ENCODE data around the gene PPP1R14D. TPM values are rescaled to one million over a fixed set of nuclear protein-coding genes. Genes with fewer than 3 reads are reported as not detected.

The PPP1R14D gene, protein sequence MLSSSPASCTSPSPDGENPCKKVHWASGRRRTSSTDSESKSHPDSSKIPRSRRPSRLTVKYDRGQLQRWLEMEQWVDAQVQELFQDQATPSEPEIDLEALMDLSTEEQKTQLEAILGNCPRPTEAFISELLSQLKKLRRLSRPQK
- not detected for total RNA-seq
- not detected for polyA plus RNA-seq
- long read RNA-seq, donor 1, result 0 reads
- long read RNA-seq, donor 2, result 0 reads
- long read RNA-seq, donor 3, result 0 reads

DNA sequence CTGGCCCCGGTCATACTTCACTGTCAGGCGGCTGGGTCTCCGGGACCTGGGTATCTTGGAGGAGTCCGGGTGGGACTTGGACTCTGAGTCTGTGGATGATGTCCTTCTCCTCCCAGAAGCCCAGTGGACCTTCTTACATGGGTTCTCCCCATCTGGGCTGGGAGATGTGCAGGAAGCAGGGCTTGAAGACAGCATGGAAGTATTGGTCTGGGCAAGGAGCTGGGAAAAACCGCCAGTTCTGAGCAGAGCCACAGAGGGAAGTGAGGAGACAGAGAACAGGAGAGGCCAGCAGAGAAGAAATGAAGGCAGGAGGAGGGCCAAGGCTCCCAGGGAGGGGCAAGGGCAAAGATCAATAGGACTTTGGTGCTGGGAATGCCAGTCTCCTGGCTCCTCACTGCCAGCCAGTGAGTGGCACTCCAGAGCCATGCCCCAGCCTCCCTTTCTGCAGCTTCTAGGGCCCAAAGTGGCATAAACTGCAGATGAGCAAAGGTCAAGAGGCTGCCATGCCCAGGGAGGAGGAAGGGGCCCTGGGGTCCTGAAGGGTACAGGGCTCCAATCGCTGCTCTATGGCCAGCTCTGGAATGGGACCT is at the start of gene PPP1R14D:
PPP1R14D (minus strand) TSS at position 262 of the 590 bp plus-strand sequence; CDS start at position 195, 67 bp downstream.
- WGBS, 2 donors, result 88 to 89% methylated on average over 6 of the region's 6 CpGs
- DNase-seq (no peak), ATAC-seq (peak in 1 of 8 donors; percentile 29)
- TF ChIP-seq, protein P1, sequence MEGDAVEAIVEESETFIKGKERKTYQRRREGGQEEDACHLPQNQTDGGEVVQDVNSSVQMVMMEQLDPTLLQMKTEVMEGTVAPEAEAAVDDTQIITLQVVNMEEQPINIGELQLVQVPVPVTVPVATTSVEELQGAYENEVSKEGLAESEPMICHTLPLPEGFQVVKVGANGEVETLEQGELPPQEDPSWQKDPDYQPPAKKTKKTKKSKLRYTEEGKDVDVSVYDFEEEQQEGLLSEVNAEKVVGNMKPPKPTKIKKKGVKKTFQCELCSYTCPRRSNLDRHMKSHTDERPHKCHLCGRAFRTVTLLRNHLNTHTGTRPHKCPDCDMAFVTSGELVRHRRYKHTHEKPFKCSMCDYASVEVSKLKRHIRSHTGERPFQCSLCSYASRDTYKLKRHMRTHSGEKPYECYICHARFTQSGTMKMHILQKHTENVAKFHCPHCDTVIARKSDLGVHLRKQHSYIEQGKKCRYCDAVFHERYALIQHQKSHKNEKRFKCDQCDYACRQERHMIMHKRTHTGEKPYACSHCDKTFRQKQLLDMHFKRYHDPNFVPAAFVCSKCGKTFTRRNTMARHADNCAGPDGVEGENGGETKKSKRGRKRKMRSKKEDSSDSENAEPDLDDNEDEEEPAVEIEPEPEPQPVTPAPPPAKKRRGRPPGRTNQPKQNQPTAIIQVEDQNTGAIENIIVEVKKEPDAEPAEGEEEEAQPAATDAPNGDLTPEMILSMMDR (IDR thresholded peaks at IDR 0.05), result no peak
- H3K4me1 ChIP-seq, result no peaks in the 10 kb centered on the region
- no peaks in the 10 kb centered on the region for H3K36me3 ChIP-seq
- H3K9me3 ChIP-seq, result no peaks in the 10 kb centered on the region
- H3K27ac ChIP-seq, result no peak within 1 kb of the TSS
- no peak within 1 kb of the TSS for H3K4me3 ChIP-seq
- peaks cover 0 to 14% (median 0%) of the 10 kb centered on the region in 7 donors for H3K27me3 ChIP-seq
- intact Hi-C loops (cut with DNase I), result no loop called here

DNA sequence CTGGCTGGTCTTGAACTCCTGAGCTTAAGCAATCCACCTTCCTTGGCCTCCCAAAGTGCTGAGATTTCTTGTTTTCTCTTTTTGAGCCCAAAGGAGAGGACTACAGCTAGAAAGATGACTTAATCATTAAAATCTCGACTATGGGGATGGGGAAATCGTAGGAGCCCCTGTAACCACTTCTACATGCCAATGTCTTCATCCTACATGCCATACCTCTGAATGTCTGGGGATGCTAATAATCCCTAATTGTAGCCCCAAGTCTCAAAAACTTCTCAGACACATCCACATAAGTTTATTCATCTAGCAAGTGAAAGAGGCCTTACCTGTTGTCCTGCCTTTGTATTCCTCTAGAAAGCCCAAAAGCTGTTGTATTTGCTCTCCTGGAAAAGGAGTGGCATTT is 49.2 kb upstream of the PPP1R14D start:
- ATAC-seq (no peak), DNase-seq (no peak)
- H3K4me1 ChIP-seq, result peaks cover 0 to 13% (median 6%) of the 10 kb centered on the region in 9 donors
- H3K4me3 ChIP-seq, result no peak overlapping the region
- H3K27ac ChIP-seq, result no peak overlapping the region
- H3K27me3 ChIP-seq, result peaks cover 0 to 25% (median 14%) of the 10 kb centered on the region in 7 donors
- intact Hi-C loops (cut with DNase I), result no loop called here
- no peaks in the 10 kb centered on the region for H3K36me3 ChIP-seq
- peaks cover 0 to 2% (median 0%) of the 10 kb centered on the region in 11 donors for H3K9me3 ChIP-seq
- WGBS, 2 donors, result 67 to 75% methylated on average over 2 of the region's 2 CpGs
- TF ChIP-seq, protein P1 (IDR thresholded peaks at IDR 0.05), result no peak

DNA sequence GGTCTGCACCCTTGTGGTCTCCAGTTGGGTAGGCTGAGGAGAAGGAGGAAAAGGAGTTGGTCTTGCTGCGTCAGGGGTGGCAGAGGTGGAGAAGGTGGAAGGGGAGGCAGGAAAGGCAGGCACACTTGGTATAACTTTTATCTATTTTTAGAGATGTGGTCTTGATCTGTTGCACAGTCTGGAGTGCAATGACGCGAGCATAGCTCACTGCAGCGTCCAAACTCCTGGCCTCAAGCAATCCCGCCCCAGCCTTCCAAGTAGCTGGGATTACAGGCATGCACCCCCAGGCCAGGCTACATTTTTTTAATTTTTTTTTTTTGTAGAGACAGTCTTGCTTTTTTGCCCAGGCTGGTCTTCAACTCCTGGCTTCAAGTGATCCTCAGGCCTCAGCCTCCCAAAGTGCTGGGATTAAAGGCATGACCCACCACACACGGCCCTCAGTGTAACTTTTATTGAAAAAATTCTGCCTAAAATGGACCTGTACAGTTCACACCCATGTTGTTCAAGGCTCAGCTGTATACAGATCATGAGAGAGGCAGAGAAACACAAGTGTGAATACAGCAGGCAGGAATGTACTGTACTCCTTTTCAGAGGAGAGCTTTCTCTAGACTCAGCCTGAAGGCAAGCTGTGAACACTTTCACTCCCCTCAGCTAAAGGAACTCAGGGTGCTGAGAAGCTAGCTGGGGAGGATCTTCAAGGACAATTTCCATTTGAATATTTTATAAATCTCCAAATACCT is 47.7 kb upstream of the PPP1R14D start:
- H3K36me3 ChIP-seq, result no peaks in the 10 kb centered on the region
- 89 to 90% methylated on average over 6 of the region's 6 CpGs for WGBS, 2 donors
- no peak for ATAC-seq
- no peak for DNase-seq
- H3K27me3 ChIP-seq, result peaks cover 0 to 32% (median 15%) of the 10 kb centered on the region in 7 donors
- TF ChIP-seq, protein P1 (IDR thresholded peaks at IDR 0.05), result no peak
- no peaks in the 10 kb centered on the region for H3K9me3 ChIP-seq
- intact Hi-C loops (cut with DNase I), result no loop called here
- no peak overlapping the region for H3K27ac ChIP-seq
- peaks cover 0 to 13% (median 6%) of the 10 kb centered on the region in 9 donors for H3K4me1 ChIP-seq
- H3K4me3 ChIP-seq, result no peak overlapping the region

All from heart right ventricle (tissue), 16 donors.